BJ (cell line): ENCODE measurements around the gene VASP. TPM values are rescaled to one million over a fixed set of nuclear protein-coding genes. Genes with fewer than 3 reads are reported as not detected.

Experiments used
- CTCF ChIA-PET: fragments of 350-600 bp; formaldehyde crosslinking; extraction: SDS; loops from one replicate; lab custom pipeline; 2021; ENCODE audit warnings: antibody characterized with exemption, inconsistent platforms; lab: Yijun Ruan, JAX
- POLR2A ChIA-PET: fragments of 300-600 bp; sonication (Branson Sonifier 250); formaldehyde crosslinking; extraction: SDS; loops from one replicate; lab custom pipeline; 2021; ENCODE audit warnings: antibody characterized with exemption; lab: Charles Lee
- DNase-seq: peaks from one replicate; pipeline ENCODE4 v3.0.0-alpha.2; 2011; ENCODE audit warnings: low read depth
- H3K27me3 ChIP-seq: 2 replicates; pipeline ENCODE4 v1.6.0; 2011; ENCODE audit warnings: low read length; ENCODE audit not compliant: control insufficient read depth, insufficient read depth
- H3K36me3 ChIP-seq: 2 replicates; pipeline ENCODE4 v1.5.1; 2011; ENCODE audit warnings: low read length; ENCODE audit not compliant: control insufficient read depth, insufficient read depth
- H3K4me3 ChIP-seq: 2 replicates; pipeline ENCODE4 v1.5.1; 2011; ENCODE audit warnings: low read depth, mild to moderate bottlenecking, control low read depth, low read length
- polyA plus RNA-seq: library from polyadenylated mRNA; depleted of rRNA; stranded (reverse); fragments of >200 nt; gene quantifications from 2 replicates; pipeline ENCODE4 v1.2.3, GENCODE V29; 2011
- TF ChIP-seq, protein P1 (sequence below): IDR thresholded peaks from 2 replicates; pipeline ENCODE4 v1.5.1; 2011; ENCODE audit warnings: low read depth, mild to moderate bottlenecking, control low read depth, inconsistent platforms, low read length, moderate library complexity; ENCODE audit not compliant: insufficient read depth

VASP gene
- polyA plus RNA-seq, 1 experiment: 117 TPM

DNA sequence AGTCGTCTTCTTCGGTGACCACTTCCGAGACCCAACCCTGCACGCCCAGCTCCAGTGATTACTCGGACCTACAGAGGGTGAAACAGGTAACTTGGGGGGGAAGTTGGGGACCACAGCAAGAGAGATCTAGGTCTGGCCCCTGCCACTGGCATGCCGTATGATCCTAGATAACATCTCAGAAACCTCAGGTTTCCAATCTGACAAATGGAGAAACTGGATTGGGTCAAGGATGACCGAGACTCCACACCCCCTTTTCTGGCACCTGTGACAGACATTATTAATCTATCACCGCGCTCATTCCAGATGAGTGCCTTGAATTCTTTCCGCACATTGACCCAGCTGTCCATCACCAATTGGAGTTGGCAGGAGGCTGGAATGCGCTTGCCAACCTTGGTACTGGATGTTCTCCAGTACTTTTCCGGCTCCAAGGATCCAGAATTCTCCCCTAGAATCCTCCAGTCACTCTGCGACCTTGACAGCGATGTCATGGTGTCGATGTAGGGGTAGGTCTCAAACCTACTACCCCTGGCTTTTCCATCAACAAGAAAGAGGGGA lies 17.4 kb downstream of the VASP start:
- no peak for DNase-seq
- H3K27me3 ChIP-seq: no peaks in the 10 kb centered on the region
- ChIA-PET POLR2A (interaction anchor here (0.5 kb wide), 1 partner anchor 43 kb away, joined by 4 read pairs; no protein-coding TSS in a partner anchor), CTCF (interaction anchor here (0.6 to 1.1 kb wide), 2 partner anchors 39 to 118 kb away, joined by 4 to 10 read pairs; no protein-coding TSS in a partner anchor)
- peaks cover 42% of the 10 kb centered on the region for H3K36me3 ChIP-seq
- TF ChIP-seq, protein P1, sequence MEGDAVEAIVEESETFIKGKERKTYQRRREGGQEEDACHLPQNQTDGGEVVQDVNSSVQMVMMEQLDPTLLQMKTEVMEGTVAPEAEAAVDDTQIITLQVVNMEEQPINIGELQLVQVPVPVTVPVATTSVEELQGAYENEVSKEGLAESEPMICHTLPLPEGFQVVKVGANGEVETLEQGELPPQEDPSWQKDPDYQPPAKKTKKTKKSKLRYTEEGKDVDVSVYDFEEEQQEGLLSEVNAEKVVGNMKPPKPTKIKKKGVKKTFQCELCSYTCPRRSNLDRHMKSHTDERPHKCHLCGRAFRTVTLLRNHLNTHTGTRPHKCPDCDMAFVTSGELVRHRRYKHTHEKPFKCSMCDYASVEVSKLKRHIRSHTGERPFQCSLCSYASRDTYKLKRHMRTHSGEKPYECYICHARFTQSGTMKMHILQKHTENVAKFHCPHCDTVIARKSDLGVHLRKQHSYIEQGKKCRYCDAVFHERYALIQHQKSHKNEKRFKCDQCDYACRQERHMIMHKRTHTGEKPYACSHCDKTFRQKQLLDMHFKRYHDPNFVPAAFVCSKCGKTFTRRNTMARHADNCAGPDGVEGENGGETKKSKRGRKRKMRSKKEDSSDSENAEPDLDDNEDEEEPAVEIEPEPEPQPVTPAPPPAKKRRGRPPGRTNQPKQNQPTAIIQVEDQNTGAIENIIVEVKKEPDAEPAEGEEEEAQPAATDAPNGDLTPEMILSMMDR: no peak
- no peak overlapping the region for H3K4me3 ChIP-seq

DNA sequence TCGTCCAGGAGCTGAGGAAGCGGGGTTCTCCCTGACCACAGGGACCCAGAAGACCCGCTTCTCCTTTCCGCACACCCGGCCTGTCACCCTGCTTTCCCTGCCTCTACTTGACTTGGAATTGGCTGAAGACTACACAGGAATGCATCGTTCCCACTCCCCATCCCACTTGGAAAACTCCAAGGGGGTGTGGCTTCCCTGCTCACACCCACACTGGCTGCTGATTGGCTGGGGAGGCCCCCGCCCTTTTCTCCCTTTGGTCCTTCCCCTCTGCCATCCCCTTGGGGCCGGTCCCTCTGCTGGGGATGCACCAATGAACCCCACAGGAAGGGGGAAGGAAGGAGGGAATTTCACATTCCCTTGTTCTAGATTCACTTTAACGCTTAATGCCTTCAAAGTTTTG lies 18.9 kb downstream of the VASP start:
- H3K36me3 ChIP-seq: peaks cover 36% of the 10 kb centered on the region
- POLR2A ChIA-PET: no interaction called here
- DNase-seq: no peak
- CTCF ChIA-PET: interaction anchor here (0.6 to 0.7 kb wide), 3 partner anchors 10 to 116 kb away, joined by 3 to 5 read pairs (median 3); no protein-coding TSS in a partner anchor
- H3K4me3 ChIP-seq: no peak overlapping the region
- H3K27me3 ChIP-seq: no peaks in the 10 kb centered on the region
- TF ChIP-seq, protein P1: no peak

DNA sequence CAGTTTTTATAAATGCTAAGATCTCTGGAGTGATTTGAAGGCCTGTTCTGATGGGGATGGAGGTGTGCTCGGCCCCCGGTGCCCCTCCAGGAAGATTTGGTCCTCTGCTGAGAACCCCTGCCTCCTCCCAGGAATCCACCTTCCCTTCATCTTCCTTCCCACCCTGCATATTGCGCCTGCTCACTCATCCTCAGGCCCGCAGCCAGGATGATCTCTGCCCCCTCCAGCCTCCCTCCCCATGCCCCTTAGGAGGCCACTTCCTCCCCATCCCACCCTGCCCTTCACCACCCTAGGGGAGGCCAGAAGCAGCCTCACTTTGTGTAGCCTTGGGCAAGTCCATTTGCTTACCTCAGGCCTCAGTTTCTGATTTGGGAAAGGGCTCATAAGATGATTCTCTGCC lies 19.7 kb downstream of the VASP start:
- TF ChIP-seq, protein P1: no peak
- DNase-seq: no peak
- H3K4me3 ChIP-seq: no peak overlapping the region
- POLR2A ChIA-PET: no interaction called here
- peaks cover 32% of the 10 kb centered on the region for H3K36me3 ChIP-seq
- no peaks in the 10 kb centered on the region for H3K27me3 ChIP-seq
- CTCF ChIA-PET: interaction anchor here (0.7 to 1.6 kb wide), 3 partner anchors 11 to 115 kb away, joined by 3 to 5 read pairs (median 3); no protein-coding TSS in a partner anchor

DNA sequence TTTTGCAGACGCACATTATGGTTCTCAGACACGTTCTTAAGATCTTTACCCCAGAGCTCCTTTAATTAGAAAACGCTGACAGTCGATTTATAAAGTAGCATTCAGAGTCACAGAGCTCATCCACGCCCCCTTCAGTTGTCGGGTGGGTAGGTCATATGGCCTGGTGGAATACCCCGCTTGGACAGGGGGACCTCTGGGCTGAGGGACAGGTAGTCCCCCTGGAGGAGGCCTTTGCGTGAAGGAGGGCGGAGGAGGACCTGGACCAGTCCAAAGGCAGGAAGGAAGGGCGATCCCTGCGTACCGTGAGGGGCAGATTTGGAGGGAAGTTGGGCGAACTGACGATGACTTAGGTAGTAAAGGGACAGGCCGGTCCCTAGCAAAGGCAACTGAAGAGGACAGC lies 20.5 kb downstream of the VASP start:
- TF ChIP-seq, protein P1: no peak
- Histone ChIP-seq H3K4me3 (no peak overlapping the region), H3K36me3 (peaks cover 26% of the 10 kb centered on the region), H3K27me3 (no peaks in the 10 kb centered on the region)
- DNase-seq: no peak
- CTCF ChIA-PET: interaction anchor here (1.1 to 1.6 kb wide), 2 partner anchors 11 to 114 kb away, joined by 3 read pairs; no protein-coding TSS in a partner anchor
- POLR2A ChIA-PET: no interaction called here

DNA sequence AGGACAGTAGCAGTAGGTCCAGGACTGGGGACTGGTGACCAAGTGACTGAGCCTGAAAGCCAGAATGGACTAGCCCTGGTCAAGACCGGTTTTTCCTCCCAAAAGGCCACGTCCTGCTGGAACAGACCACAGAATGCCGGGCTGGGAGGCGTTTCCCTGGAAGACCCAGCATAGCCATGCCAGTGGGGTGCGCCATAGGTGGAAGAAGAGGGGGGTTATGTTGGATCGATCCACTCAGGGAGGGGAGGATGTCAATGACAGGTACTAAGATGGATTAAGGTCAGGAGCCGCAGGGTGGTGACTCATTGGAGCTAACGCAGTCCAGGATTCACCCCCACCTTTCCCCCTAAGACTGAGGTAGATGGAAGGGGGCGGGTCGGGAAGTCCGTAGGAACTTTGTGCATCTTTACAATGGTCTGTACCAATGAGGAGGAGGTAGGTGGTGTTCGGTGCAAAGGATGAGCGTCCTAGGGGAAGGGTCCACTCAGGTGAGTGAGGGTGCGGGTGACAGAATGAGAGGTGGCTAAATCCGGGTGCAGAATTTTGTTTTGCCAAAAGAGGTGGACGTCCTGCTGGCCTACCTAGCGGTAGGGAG lies 21.0 kb downstream of the VASP start:
- POLR2A ChIA-PET: no interaction called here
- H3K4me3 ChIP-seq: no peak overlapping the region
- CTCF ChIA-PET: interaction anchor here (1.2 to 1.6 kb wide), 2 partner anchors 12 to 30 kb away, joined by 3 to 4 read pairs; no protein-coding TSS in a partner anchor
- no peak for DNase-seq
- H3K27me3 ChIP-seq: no peaks in the 10 kb centered on the region
- TF ChIP-seq, protein P1: no peak
- H3K36me3 ChIP-seq: peaks cover 25% of the 10 kb centered on the region
